ENCODE results near the gene ZNF225. TPM values are rescaled to one million over a fixed set of nuclear protein-coding genes. Genes with fewer than 3 reads are reported as not detected.

ZNF225 gene
- total RNA-seq, 4 donors from 2014 or later = 3.3 to 6.2 (median 3.9) TPM

DNA sequence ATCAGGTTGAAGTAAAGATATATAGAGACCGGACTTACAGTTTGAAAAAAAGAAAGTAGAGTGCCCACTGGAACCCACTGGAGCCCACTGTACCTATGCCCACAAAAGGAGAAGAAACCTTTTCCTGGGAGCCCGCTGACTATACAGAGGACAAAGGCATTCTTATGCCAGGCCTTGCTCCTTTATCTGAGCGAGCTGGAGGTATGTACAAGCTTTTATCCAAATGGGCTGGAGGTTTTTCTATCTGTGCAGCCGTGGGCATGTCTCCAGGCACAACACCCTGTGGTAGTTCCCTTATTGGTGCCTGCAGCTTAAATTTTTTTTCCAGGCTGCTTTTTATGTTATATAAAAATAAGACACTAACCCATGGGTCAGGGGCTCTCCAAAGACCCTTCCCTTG lies 36.6 kb downstream of the ZNF225 start:
- no peak for TF ChIP-seq POLR2AphosphoS5 (IDR thresholded peaks at IDR 0.05)
- TF ChIP-seq, protein P1, sequence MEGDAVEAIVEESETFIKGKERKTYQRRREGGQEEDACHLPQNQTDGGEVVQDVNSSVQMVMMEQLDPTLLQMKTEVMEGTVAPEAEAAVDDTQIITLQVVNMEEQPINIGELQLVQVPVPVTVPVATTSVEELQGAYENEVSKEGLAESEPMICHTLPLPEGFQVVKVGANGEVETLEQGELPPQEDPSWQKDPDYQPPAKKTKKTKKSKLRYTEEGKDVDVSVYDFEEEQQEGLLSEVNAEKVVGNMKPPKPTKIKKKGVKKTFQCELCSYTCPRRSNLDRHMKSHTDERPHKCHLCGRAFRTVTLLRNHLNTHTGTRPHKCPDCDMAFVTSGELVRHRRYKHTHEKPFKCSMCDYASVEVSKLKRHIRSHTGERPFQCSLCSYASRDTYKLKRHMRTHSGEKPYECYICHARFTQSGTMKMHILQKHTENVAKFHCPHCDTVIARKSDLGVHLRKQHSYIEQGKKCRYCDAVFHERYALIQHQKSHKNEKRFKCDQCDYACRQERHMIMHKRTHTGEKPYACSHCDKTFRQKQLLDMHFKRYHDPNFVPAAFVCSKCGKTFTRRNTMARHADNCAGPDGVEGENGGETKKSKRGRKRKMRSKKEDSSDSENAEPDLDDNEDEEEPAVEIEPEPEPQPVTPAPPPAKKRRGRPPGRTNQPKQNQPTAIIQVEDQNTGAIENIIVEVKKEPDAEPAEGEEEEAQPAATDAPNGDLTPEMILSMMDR (IDR thresholded peaks at IDR 0.05) = no peak
- no peak for TF ChIP-seq POLR2A (IDR thresholded peaks at IDR 0.05; ENCODE audit: low read depth)
- no peak for TF ChIP-seq EP300 (IDR thresholded peaks at IDR 0.05)
- H3K9me3 ChIP-seq = peaks cover 0 to 52% (median 32%) of the 10 kb centered on the region in 4 donors
- H3K27me3 ChIP-seq = no peaks in the 10 kb centered on the region
- H3K4me1 ChIP-seq = peaks cover 0 to 10% (median 0%) of the 10 kb centered on the region in 4 donors
- intact Hi-C loops (cut with DNase I) = no loop called here
- no peak overlapping the region for H3K27ac ChIP-seq (replicated peaks in 1 of 4)
- H3K36me3 ChIP-seq = peaks cover 72 to 100% (median 95%) of the 10 kb centered on the region in 4 donors
- WGBS = over 99% methylated on average over 4 of the region's 4 CpGs
- no peak overlapping the region for H3K4me3 ChIP-seq
- DNase-seq (ENCODE audit: extremely low spot score) = no peak

DNA sequence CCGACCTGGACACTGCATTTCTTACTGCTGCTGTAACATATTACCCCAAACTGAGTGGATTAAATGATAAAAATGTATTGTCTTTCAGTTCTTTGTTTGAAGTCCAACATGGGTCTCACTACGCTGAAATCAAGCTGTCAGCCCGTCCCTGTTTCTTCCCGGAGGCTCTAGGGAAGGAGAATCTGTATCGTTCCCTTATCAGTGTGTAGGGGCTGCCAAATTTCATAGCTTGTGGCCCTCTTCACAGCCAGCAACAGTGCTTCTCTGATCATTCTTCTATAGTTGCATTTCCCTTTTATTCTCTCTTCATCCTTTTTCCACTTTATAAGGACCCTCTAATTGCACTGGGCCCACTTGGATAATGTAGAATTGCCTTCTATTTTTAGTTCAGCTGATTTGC lies 38.3 kb downstream of the ZNF225 start:
- no peak for DNase-seq (ENCODE audit: extremely low spot score)
- TF ChIP-seq EP300 (IDR thresholded peaks at IDR 0.05) (no peak), POLR2A (IDR thresholded peaks at IDR 0.05; ENCODE audit: low read depth) (no peak), POLR2AphosphoS5 (IDR thresholded peaks at IDR 0.05) (no peak)
- TF ChIP-seq, protein P1 (IDR thresholded peaks at IDR 0.05) = no peak
- Histone ChIP-seq H3K4me3 (no peak overlapping the region), H3K9me3 (peaks cover 6 to 69% (median 49%) of the 10 kb centered on the region in 4 donors), H3K27me3 (no peaks in the 10 kb centered on the region), H3K36me3 (peaks cover 77 to 100% (median 96%) of the 10 kb centered on the region in 4 donors), H3K4me1 (peaks cover 0 to 10% (median 0%) of the 10 kb centered on the region in 4 donors), H3K27ac (replicated peaks in 1 of 4) (no peak overlapping the region)
- WGBS = 93% methylated on average over 5 of the region's 5 CpGs
- intact Hi-C loops (cut with DNase I) = no loop called here

DNA sequence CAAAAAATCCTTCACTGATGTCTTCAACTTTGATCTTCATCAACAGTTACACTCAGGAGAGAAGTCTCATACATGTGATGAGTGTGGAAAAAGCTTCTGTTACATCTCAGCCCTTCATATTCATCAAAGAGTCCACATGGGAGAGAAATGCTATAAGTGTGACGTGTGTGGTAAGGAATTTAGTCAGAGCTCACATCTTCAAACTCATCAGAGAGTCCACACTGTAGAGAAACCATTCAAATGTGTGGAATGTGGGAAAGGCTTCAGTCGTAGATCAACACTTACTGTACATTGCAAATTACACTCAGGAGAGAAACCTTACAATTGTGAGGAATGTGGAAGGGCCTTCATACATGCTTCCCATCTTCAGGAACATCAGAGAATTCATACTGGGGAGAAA lies 43.3 kb downstream of the ZNF225 start:
- no peak for DNase-seq (ENCODE audit: extremely low spot score)
- Histone ChIP-seq H3K36me3 (peaks cover 58 to 68% (median 64%) of the 10 kb centered on the region in 4 donors), H3K27ac (replicated peaks in 1 of 4) (no peak overlapping the region), H3K4me3 (no peak overlapping the region), H3K27me3 (no peaks in the 10 kb centered on the region), H3K9me3 (peaks cover 21 to 94% (median 93%) of the 10 kb centered on the region in 4 donors), H3K4me1 (peaks cover 0 to 5% (median 0%) of the 10 kb centered on the region in 4 donors)
- TF ChIP-seq POLR2A (IDR thresholded peaks at IDR 0.05; ENCODE audit: low read depth) (no peak), EP300 (IDR thresholded peaks at IDR 0.05) (no peak), POLR2AphosphoS5 (IDR thresholded peaks at IDR 0.05) (no peak)
- TF ChIP-seq, protein P1 (IDR thresholded peaks at IDR 0.05) = no peak
- WGBS = 100% methylated on average over 2 of the region's 2 CpGs
- intact Hi-C loops (cut with DNase I) = no loop called here

DNA sequence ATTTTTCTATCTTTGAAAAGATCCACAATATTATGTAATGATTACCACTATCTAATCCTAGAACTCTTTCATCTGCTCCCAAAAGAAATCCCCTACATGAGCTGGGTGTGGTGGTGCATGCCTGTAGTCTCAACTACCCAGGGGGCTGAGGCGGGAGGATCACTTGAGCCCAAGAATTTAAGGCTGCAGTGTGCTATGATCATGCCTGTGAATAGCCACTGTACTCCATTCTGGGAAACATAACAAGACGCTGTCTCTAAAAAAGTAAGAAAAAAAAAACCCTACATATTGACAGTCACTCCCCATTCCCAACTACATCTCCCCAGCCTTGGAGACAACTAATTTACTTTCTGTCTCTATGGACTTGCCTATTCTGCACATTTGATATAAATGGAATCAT lies 50.6 kb downstream of the ZNF225 start:
- H3K9me3 ChIP-seq = peaks cover 3 to 74% (median 62%) of the 10 kb centered on the region in 4 donors
- TF ChIP-seq POLR2AphosphoS5 (IDR thresholded peaks at IDR 0.05) = no peak
- TF ChIP-seq EP300 (IDR thresholded peaks at IDR 0.05) = no peak
- TF ChIP-seq, protein P1 (IDR thresholded peaks at IDR 0.05) = no peak
- no peak for TF ChIP-seq POLR2A (IDR thresholded peaks at IDR 0.05; ENCODE audit: low read depth)
- 93% methylated on average over 2 of the region's 2 CpGs for WGBS

More for the DNA sequence above, 50.6 kb downstream of the ZNF225 start:
- intact Hi-C loops (cut with DNase I) = loop anchor here (5.0 to 10.0 kb wide), 2 partner anchors 51 to 141 kb away; partner anchors contain the start of genes ZNF225 and ZNF235
- peaks cover 9 to 15% (median 13%) of the 10 kb centered on the region in 4 donors for H3K4me1 ChIP-seq
- H3K27ac ChIP-seq (replicated peaks in 1 of 4) = no peak overlapping the region
- H3K27me3 ChIP-seq = no peaks in the 10 kb centered on the region
- no peak for DNase-seq (ENCODE audit: extremely low spot score)
- H3K4me3 ChIP-seq = no peak overlapping the region
- H3K36me3 ChIP-seq = peaks cover 16 to 27% (median 20%) of the 10 kb centered on the region in 4 donors

Data from esophagus muscularis mucosa (tissue), 4 donors.